Stimulated activated CD4-positive, alpha-beta T cell treated with anti-CD3 and anti-CD28 coated beads, Interleukin-1b, Interleukin-23, amount 100 ng/mL, for 48 hours (primary cell): ENCODE measurements around the gene SSX2IP.
A peak's percentile ranks its signal among the peaks of the same experiment; 100 is the strongest.
"Not testable (repeated sequence)": the region's sequence is repeated elsewhere in the genome, so short reads cannot be mapped to it uniquely, and the experiment has no call there.

Source experiments
- DNase-seq: peaks from one replicate; pipeline ENCODE4 v3.0.0-alpha.2; 2020

Gene SSX2IP

GRCh38 chr1:84690397-84691121, at the start of gene SSX2IP:
Gene SSX2IP, minus strand, starts transcription at chr1:84690461. Its CDS starts 19,242 bp downstream, at chr1:84671219.
- DNase-seq: peak; percentile 99

GRCh38 chr1:84738237-84738636, 48.0 kb upstream of the SSX2IP start:
- no peak for DNase-seq

- DNase-seq: no peak
These were observed 47.3 kb upstream of the SSX2IP start for GRCh38 chr1:84737590-84737989.

GRCh38 chr1:84736944-84737343, 46.7 kb upstream of the SSX2IP start:
- no peak for DNase-seq

- DNase-seq: no peak
These were observed 46.2 kb upstream of the SSX2IP start for GRCh38 chr1:84736445-84736844.

- no peak for DNase-seq
These were observed 45.2 kb upstream of the SSX2IP start for GRCh38 chr1:84735483-84735882.

- no peak for DNase-seq
These were observed 42.3 kb upstream of the SSX2IP start for GRCh38 chr1:84732520-84732919.

- DNase-seq: no peak
These were observed 41.3 kb upstream of the SSX2IP start for GRCh38 chr1:84731519-84731918.

- not testable (repeated sequence) for DNase-seq
These were observed 37.5 kb upstream of the SSX2IP start for GRCh38 chr1:84727711-84728110.

- no peak for DNase-seq
These were observed 36.6 kb upstream of the SSX2IP start for GRCh38 chr1:84726593-84727499.

- DNase-seq: peak; percentile 33
These were observed 34.0 kb upstream of the SSX2IP start for GRCh38 chr1:84724128-84724860.

GRCh38 chr1:84722794-84723193, 32.5 kb upstream of the SSX2IP start:
- DNase-seq: no peak

- not testable (repeated sequence) for DNase-seq
These were observed 31.6 kb upstream of the SSX2IP start for GRCh38 chr1:84721872-84722271.

GRCh38 chr1:84721152-84721551, 30.9 kb upstream of the SSX2IP start:
- DNase-seq: peak; percentile 11

GRCh38 chr1:84720221-84720780, 30.0 kb upstream of the SSX2IP start:
- DNase-seq: no peak

- DNase-seq: no peak
These were observed 29.4 kb upstream of the SSX2IP start for GRCh38 chr1:84719543-84720217.

- DNase-seq: no peak
These were observed 25.2 kb upstream of the SSX2IP start for GRCh38 chr1:84715342-84716019.

- no peak for DNase-seq
These were observed 22.1 kb upstream of the SSX2IP start for GRCh38 chr1:84712276-84712874.

GRCh38 chr1:84711869-84712268, 21.6 kb upstream of the SSX2IP start:
- no peak for DNase-seq

- DNase-seq: no peak
These were observed 20.9 kb upstream of the SSX2IP start for GRCh38 chr1:84711121-84711520.

GRCh38 chr1:84709131-84709530, 18.9 kb upstream of the SSX2IP start:
- no peak for DNase-seq
